H9 (cell line): Measurements from ENCODE around the gene CSAG3. TPM values are rescaled to one million over a fixed set of nuclear protein-coding genes. Genes with fewer than 3 reads are reported as not detected.
"Not testable (repeated sequence)": the region's sequence is repeated elsewhere in the genome, so short reads cannot be mapped to it uniquely, and the experiment has no call there.

Experiments used
- DNase-seq: peaks from one replicate; pipeline ENCODE4 v3.0.0-alpha.2; 2017
- H2AFZ ChIP-seq: one replicate; pipeline ENCODE4 v1.6.1; 2013; ENCODE audit warnings: mild to moderate bottlenecking, low read length, control low read depth, moderate library complexity
- H2AK5ac ChIP-seq: 2 replicates; pipeline ENCODE4 v1.6.1; 2013; ENCODE audit warnings: low read length, control low read depth, mixed read lengths; ENCODE audit not compliant: insufficient read length
- H2BK120ac ChIP-seq: one replicate; pipeline ENCODE4 v1.6.1; 2013; ENCODE audit warnings: low read depth, mild to moderate bottlenecking, low read length, control low read depth, inconsistent platforms; ENCODE audit not compliant: poor library complexity, severe bottlenecking
- H2BK12ac ChIP-seq: 2 replicates; pipeline ENCODE4 v1.6.1; 2013; ENCODE audit warnings: low read length, control low read depth, mixed read lengths, low read depth; ENCODE audit not compliant: insufficient read length
- H2BK15ac ChIP-seq: 2 replicates; pipeline ENCODE4 v1.6.1; 2013; ENCODE audit warnings: low read depth, low read length, control low read depth
- H2BK20ac ChIP-seq: one replicate; pipeline ENCODE4 v1.6.1; 2013; ENCODE audit warnings: low read depth, mild to moderate bottlenecking, low read length, control low read depth, inconsistent platforms; ENCODE audit not compliant: poor library complexity, severe bottlenecking
- H2BK5ac ChIP-seq: 2 replicates; pipeline ENCODE4 v1.6.1; 2013; ENCODE audit warnings: low read length, control low read depth, mixed read lengths; ENCODE audit not compliant: insufficient read length
- H3K14ac ChIP-seq: 2 replicates; pipeline ENCODE4 v1.6.1; 2013; ENCODE audit warnings: low read length, control low read depth; ENCODE audit not compliant: insufficient read depth
- H3K18ac ChIP-seq: 2 replicates; pipeline ENCODE4 v1.6.1; 2013; ENCODE audit warnings: low read depth, mild to moderate bottlenecking, mixed read lengths, low read length, control low read depth; ENCODE audit not compliant: insufficient read length
- H3K23ac ChIP-seq: 2 replicates; pipeline ENCODE4 v1.6.1; 2013; ENCODE audit warnings: low read length, control low read depth, mixed read lengths, low read depth; ENCODE audit not compliant: insufficient read length
- H3K23me2 ChIP-seq: 2 replicates; pipeline ENCODE4 v1.6.1; 2013; ENCODE audit warnings: low read depth, mild to moderate bottlenecking, mixed read lengths, low read length, control low read depth; ENCODE audit not compliant: insufficient read length, poor library complexity, severe bottlenecking
- H3K27ac ChIP-seq: 2 replicates; pipeline ENCODE4 v1.5.1; 2013; ENCODE audit warnings: low read length, control low read depth, mixed read lengths, low read depth; ENCODE audit not compliant: insufficient read length
- H3K27me3 ChIP-seq: 2 replicates; pipeline ENCODE4 v1.6.1; 2013; ENCODE audit warnings: low read length, control low read depth, inconsistent platforms; ENCODE audit not compliant: insufficient read depth
- H3K4ac ChIP-seq: 2 replicates; pipeline ENCODE4 v1.6.1; 2013; ENCODE audit warnings: low read depth, mild to moderate bottlenecking, control low read depth, inconsistent platforms, low read length, moderate library complexity
- H3K4me1 ChIP-seq: 2 replicates; pipeline ENCODE4 v1.6.1; 2013; ENCODE audit warnings: low read length, control low read depth, inconsistent platforms; ENCODE audit not compliant: insufficient read depth
- H3K4me2 ChIP-seq: 2 replicates; pipeline ENCODE4 v1.6.1; 2013; ENCODE audit warnings: low read length, control low read depth, mixed read lengths; ENCODE audit not compliant: insufficient read length, insufficient read depth
- H3K56ac ChIP-seq: 2 replicates; pipeline ENCODE4 v1.6.1; 2013; ENCODE audit warnings: low read depth, mild to moderate bottlenecking, mixed read lengths, low read length, control low read depth; ENCODE audit not compliant: insufficient read length
- H3K79me1 ChIP-seq: 2 replicates; pipeline ENCODE4 v1.6.1; 2013; ENCODE audit warnings: low read depth, mild to moderate bottlenecking, moderate library complexity, low read length, control low read depth, inconsistent platforms; ENCODE audit not compliant: insufficient read depth, poor library complexity, severe bottlenecking
- H3K79me2 ChIP-seq: 2 replicates; pipeline ENCODE4 v1.6.1; 2013; ENCODE audit warnings: low read length, control low read depth, inconsistent platforms; ENCODE audit not compliant: insufficient read depth
- H3K9ac ChIP-seq: 2 replicates; pipeline ENCODE4 v1.6.1; 2013; ENCODE audit warnings: low read length, control low read depth, mixed read lengths; ENCODE audit not compliant: insufficient read length; ENCODE audit errors: extremely low read depth
- H3K9me3 ChIP-seq: one replicate; pipeline ENCODE4 v1.6.1; 2013; ENCODE audit warnings: low read depth, low read length, inconsistent platforms; ENCODE audit not compliant: control insufficient read depth
- H3T11ph ChIP-seq: one replicate; pipeline ENCODE4 v1.6.1; 2013; ENCODE audit warnings: mild to moderate bottlenecking, low read length, control low read depth, inconsistent platforms
- H4K20me1 ChIP-seq: one replicate; pipeline ENCODE4 v1.6.1; 2013; ENCODE audit not compliant: control insufficient read depth, insufficient read length, insufficient read depth
- H4K5ac ChIP-seq: 2 replicates; pipeline ENCODE4 v1.6.1; 2013; ENCODE audit warnings: low read depth, mild to moderate bottlenecking, mixed read lengths, low read length, control low read depth; ENCODE audit not compliant: insufficient read length
- H4K8ac ChIP-seq: replicated peaks from 2 replicates; pipeline ENCODE4 v1.6.1; 2013; ENCODE audit warnings: low read length, control low read depth, mixed read lengths, low read depth; ENCODE audit not compliant: insufficient read length
- H4K91ac ChIP-seq: 2 replicates; pipeline ENCODE4 v1.6.1; 2013; ENCODE audit warnings: low read depth, mild to moderate bottlenecking, moderate library complexity, mixed read lengths, low read length, control low read depth; ENCODE audit not compliant: insufficient read length
- H3K27ac Mint-ChIP-seq, 3 experiments: 2 replicates in 2 of 3; 3 replicates in 1 of 3; pipeline ENCODE4 v1.8.0; 2020 to 2021; ENCODE audit warnings: mixed read lengths in 3 of 3, mild to moderate bottlenecking in 1 of 3, moderate library complexity in 1 of 3
- H3K27me3 Mint-ChIP-seq: 2 replicates; pipeline ENCODE4 v1.8.0; 2021; ENCODE audit warnings: low read depth, mild to moderate bottlenecking, moderate library complexity, mixed read lengths
- H3K36me3 Mint-ChIP-seq, 3 experiments: 2 replicates in 2 of 3; 3 replicates in 1 of 3; pipeline ENCODE4 v1.8.0; 2020 to 2021; ENCODE audit warnings: low read depth in 3 of 3, mixed read lengths in 3 of 3; ENCODE audit not compliant: insufficient read depth in 1 of 3
- H3K4me1 Mint-ChIP-seq, 2 experiments: 2 replicates each; pipeline ENCODE4 v1.8.0; 2020; ENCODE audit warnings: mixed read lengths in 2 of 2
- H3K4me3 Mint-ChIP-seq, 2 experiments: 2 replicates in 1 of 2; 3 replicates in 1 of 2; pipeline ENCODE4 v1.8.0; 2020 to 2021; ENCODE audit warnings: mild to moderate bottlenecking in 2 of 2, mixed read lengths in 2 of 2, moderate library complexity in 1 of 2
- H3K9me3 Mint-ChIP-seq, 2 experiments: 2 replicates in 1 of 2; 3 replicates in 1 of 2; pipeline ENCODE4 v1.8.0; 2020; ENCODE audit warnings: mild to moderate bottlenecking in 2 of 2, mixed read lengths in 2 of 2, moderate library complexity in 1 of 2
- WGBS: extraction: QIAGEN DNeasy Blood & Tissue Kit; methylation state at CpG from one replicate; pipeline ENCODE4 v1.1.7; 2013; ENCODE audit warnings: missing lambda C conversion rate, low lambda C conversion rate, mixed read lengths; ENCODE audit not compliant: insufficient read length; ENCODE audit errors: extremely low coverage; 5-methylcytosine and 5-hydroxymethylcytosine counted together
- total RNA-seq: library from RNA; stranded (reverse); gene quantifications from 2 replicates; pipeline ENCODE4 v1.2.1, GENCODE V29; 2021

CSAG3 gene
- total RNA-seq, 1 experiment from 2014 or later: not detected

- not testable (repeated sequence) for H3K79me1 ChIP-seq, H3K9me3 Mint-ChIP-seq, H3K18ac ChIP-seq, H2BK120ac ChIP-seq, H2BK15ac ChIP-seq, H3K27ac ChIP-seq, H3K23me2 ChIP-seq, H4K8ac ChIP-seq, H3K27me3 Mint-ChIP-seq, H4K5ac ChIP-seq, H3K4ac ChIP-seq, H3K79me2 ChIP-seq, DNase-seq, H3K14ac ChIP-seq, H2BK12ac ChIP-seq, H3K9me3 ChIP-seq, H3T11ph ChIP-seq, H4K91ac ChIP-seq, H3K23ac ChIP-seq, H3K27ac Mint-ChIP-seq, H3K9ac ChIP-seq, H3K4me2 ChIP-seq, H3K4me1 Mint-ChIP-seq, H3K27me3 ChIP-seq, H2BK5ac ChIP-seq, H3K56ac ChIP-seq, H3K4me3 Mint-ChIP-seq, H2AK5ac ChIP-seq, H3K36me3 Mint-ChIP-seq, H2BK20ac ChIP-seq, H3K4me1 ChIP-seq, H4K20me1 ChIP-seq, H2AFZ ChIP-seq
- no CpG with 5 or more reads among the region's 7 CpGs for WGBS
These were observed 2.6 kb downstream of the CSAG3 start for GRCh38 chrX:152761582-152761981.

- not testable (repeated sequence) for H3K9me3 Mint-ChIP-seq
These were observed 7.5 kb downstream of the CSAG3 start for GRCh38 chrX:152766562-152766961.

More at GRCh38 chrX:152766562-152766961, 7.5 kb downstream of the CSAG3 start:
- H3K23me2 ChIP-seq, H3K9ac ChIP-seq, H4K8ac ChIP-seq, H3K9me3 ChIP-seq, H3K79me2 ChIP-seq, H3K4me1 Mint-ChIP-seq, H4K5ac ChIP-seq, H3K14ac ChIP-seq, H3K18ac ChIP-seq, H3K79me1 ChIP-seq, H3K4me2 ChIP-seq, H3K56ac ChIP-seq, H2BK120ac ChIP-seq, H3K27me3 Mint-ChIP-seq, H3K27me3 ChIP-seq, H3T11ph ChIP-seq, H2AFZ ChIP-seq, H2AK5ac ChIP-seq, DNase-seq, H4K20me1 ChIP-seq, H2BK12ac ChIP-seq, H2BK20ac ChIP-seq, H3K27ac ChIP-seq, H3K4ac ChIP-seq, H3K4me1 ChIP-seq, H3K4me3 Mint-ChIP-seq, H3K27ac Mint-ChIP-seq, H2BK15ac ChIP-seq, H2BK5ac ChIP-seq, H3K23ac ChIP-seq, H4K91ac ChIP-seq, H3K36me3 Mint-ChIP-seq: not testable (repeated sequence)
- no CpG with 5 or more reads among the region's 9 CpGs for WGBS
